ENCODE results near the gene TTLL9. TPM values are rescaled to one million over a fixed set of nuclear protein-coding genes. Genes with fewer than 3 reads are reported as not detected.

TTLL9 gene
- total and polyA plus RNA-seq, 2 of the 13 experiments (the other 11 are each of a cell fraction or from before 2014, with no cell fraction given) = not detected

- peak; percentile 34; the same call in 1 of the 2 replicates for TF ChIP-seq PHF8 (CRISPR knock-in tag; IDR thresholded peaks at IDR 0.05)
- TF ChIP-seq HOXA7 (CRISPR knock-in tag; IDR thresholded peaks at IDR 0.05) = no peak
- TF ChIP-seq ZNF777 (CRISPR knock-in tag; IDR thresholded peaks at IDR 0.05) = no peak
- no peak for TF ChIP-seq AGO2 (optimal IDR thresholded peaks at IDR 0.05; ENCODE audit: low read depth, low read length)
- TF ChIP-seq TAF15 (IDR thresholded peaks at IDR 0.05; ENCODE audit: low read depth, low read length, poor library complexity, severe bottlenecking) = no peak
- TF ChIP-seq HOXA5 (CRISPR knock-in tag; IDR thresholded peaks at IDR 0.05) = no peak
- TF ChIP-seq XBP1 (CRISPR knock-in tag; IDR thresholded peaks at IDR 0.05) = no peak
- no peak for TF ChIP-seq SMC3 (IDR thresholded peaks at IDR 0.05; ENCODE audit: low read length)
- TF ChIP-seq SKI (IDR thresholded peaks at IDR 0.05; ENCODE audit: partially characterized antibody) = no peak
- TF ChIP-seq KDM5B (CRISPR knock-in tag; IDR thresholded peaks at IDR 0.05; ENCODE audit: borderline replicate concordance) = peak; percentile 42; the same call in 1 of the 2 replicates
- TF ChIP-seq NCOR1 (IDR thresholded peaks at IDR 0.05; ENCODE audit: borderline replicate concordance, low read length) = no peak
- no peak for TF ChIP-seq LRRFIP1 (CRISPR knock-in tag; conservative IDR thresholded peaks at IDR 0.05)
- no peak for TF ChIP-seq EZH2 (conservative IDR thresholded peaks at IDR 0.05; ENCODE audit: low read depth, low read length)
- peak; percentile 41; the same call in 1 of the 2 replicates for TF ChIP-seq ERF (CRISPR knock-in tag; IDR thresholded peaks at IDR 0.05)
- TF ChIP-seq REPIN1 (CRISPR knock-in tag; IDR thresholded peaks at IDR 0.05; ENCODE audit: borderline replicate concordance, low read depth) = no peak
- no peak for TF ChIP-seq TERF1 (CRISPR knock-in tag; IDR thresholded peaks at IDR 0.05)
- peak; percentile 55 for TF ChIP-seq ELF3 (CRISPR knock-in tag; IDR thresholded peaks at IDR 0.05)
- TF ChIP-seq PAWR (CRISPR knock-in tag; IDR thresholded peaks at IDR 0.05; ENCODE audit: borderline replicate concordance) = no peak
- no peak for TF ChIP-seq POGK (CRISPR knock-in tag; conservative IDR thresholded peaks at IDR 0.05)
- TF ChIP-seq ATF2 (CRISPR knock-in tag; IDR thresholded peaks at IDR 0.05) = no peak
- no peak for TF ChIP-seq ZNF18 (CRISPR knock-in tag; IDR thresholded peaks at IDR 0.05; ENCODE audit: insufficient replicate concordance)
These were observed 34.2 kb upstream of the TTLL9 start (continued) for GRCh38 chr20:31835977-31836852.

Measured in HepG2 (cell line).